IMR-90 (cell line): ENCODE data around the gene SLC31A2. TPM values are rescaled to one million over a fixed set of nuclear protein-coding genes. Genes with fewer than 3 reads are reported as not detected.

Experiments used
- ATAC-seq: fragments of 200-7000 bp; cut with Tn5 transposase; 2 replicates; pipeline ENCODE4 v1.9.1; 2020; ENCODE audit warnings: low read depth, mild to moderate bottlenecking, moderate library complexity
- BruUV-seq: library from RNA; stranded (reverse); fragments of 400-500 nt; replicated peaks from 2 replicates; lab custom pipeline; 2021; lab: Mats Ljungman, UMichigan
- CTCF ChIA-PET: fragments of 300-600 bp; formaldehyde crosslinking; extraction: SDS; loops from one replicate; lab custom pipeline; 2021; ENCODE audit warnings: antibody characterized with exemption; lab: Yijun Ruan, JAX
- POLR2A ChIA-PET: fragments of 300-600 bp; sonication (Branson Sonifier 250); formaldehyde crosslinking; loops from one replicate; lab custom pipeline; 2022; ENCODE audit warnings: antibody characterized with exemption; ENCODE audit not compliant: unreplicated experiment; lab: Charles Lee
- DNase-seq: peaks from one replicate; pipeline ENCODE4 v3.0.0; 2013
- H2AFZ ChIP-seq: replicated peaks from 2 replicates; pipeline ENCODE3; 2013; ENCODE audit warnings: low read length, mild to moderate bottlenecking; ENCODE audit not compliant: poor library complexity
- H2AK5ac ChIP-seq: 2 replicates; pipeline ENCODE4 v1.6.1; 2013; ENCODE audit warnings: low read depth, low read length, inconsistent platforms
- H2AK9ac ChIP-seq: replicated peaks from 2 replicates; pipeline ENCODE3; 2013; ENCODE audit warnings: mild to moderate bottlenecking, low read depth, low read length, moderate library complexity; ENCODE audit not compliant: poor library complexity
- H2BK120ac ChIP-seq: 2 replicates; pipeline ENCODE4 v1.6.1; 2013; ENCODE audit warnings: low read depth, low read length, inconsistent platforms
- H2BK15ac ChIP-seq: 3 replicates; pipeline ENCODE4 v1.6.1; 2013; ENCODE audit warnings: low read depth, low read length, inconsistent platforms
- H2BK20ac ChIP-seq: 2 replicates; pipeline ENCODE4 v1.6.1; 2013; ENCODE audit warnings: low read depth, mild to moderate bottlenecking, inconsistent platforms, low read length, moderate library complexity
- H2BK5ac ChIP-seq: 2 replicates; pipeline ENCODE4 v1.6.1; 2013; ENCODE audit warnings: mild to moderate bottlenecking, low read depth, low read length, inconsistent platforms; ENCODE audit not compliant: poor library complexity, severe bottlenecking
- H3K14ac ChIP-seq: replicated peaks from 2 replicates; pipeline ENCODE4 v1.6.1; 2013; ENCODE audit warnings: low read depth, low read length, inconsistent platforms
- H3K18ac ChIP-seq: 2 replicates; pipeline ENCODE4 v1.6.1; 2013; ENCODE audit warnings: low read depth, low read length, control low read depth
- H3K23ac ChIP-seq: 2 replicates; pipeline ENCODE4 v1.6.1; 2013; ENCODE audit warnings: low read depth, low read length, inconsistent platforms
- H3K27ac ChIP-seq: 2 replicates; pipeline ENCODE4 v1.5.1; 2013; ENCODE audit warnings: mild to moderate bottlenecking, control low read depth, low read length; ENCODE audit not compliant: insufficient read depth
- H3K27me3 ChIP-seq: 2 replicates; pipeline ENCODE4 v1.6.1; 2013; ENCODE audit warnings: low read length; ENCODE audit not compliant: control insufficient read depth, insufficient read depth
- H3K36me3 ChIP-seq: 2 replicates; pipeline ENCODE4 v1.6.1; 2013; ENCODE audit warnings: low read length, mixed read lengths; ENCODE audit not compliant: control insufficient read depth, insufficient read depth
- H3K4ac ChIP-seq: 2 replicates; pipeline ENCODE4 v1.6.1; 2013; ENCODE audit warnings: low read depth, low read length, inconsistent platforms
- H3K4me1 ChIP-seq: 2 replicates; pipeline ENCODE4 v1.6.1; 2013; ENCODE audit warnings: low read length, mixed read lengths; ENCODE audit not compliant: control insufficient read depth, insufficient read depth
- H3K4me2 ChIP-seq: 2 replicates; pipeline ENCODE4 v1.6.1; 2013; ENCODE audit warnings: low read depth, mild to moderate bottlenecking, control low read depth, low read length, moderate library complexity
- H3K4me3 ChIP-seq: 2 replicates; pipeline ENCODE4 v1.5.1; 2013; ENCODE audit warnings: low read depth, mild to moderate bottlenecking, control low read depth, low read length, moderate library complexity; ENCODE audit not compliant: insufficient read depth
- H3K56ac ChIP-seq: 2 replicates; pipeline ENCODE4 v1.6.1; 2013; ENCODE audit warnings: low read length, inconsistent platforms; ENCODE audit not compliant: insufficient read depth; ENCODE audit errors: extremely low read depth
- H3K79me1 ChIP-seq, 2 experiments: 2 replicates each; pipeline ENCODE4 v1.6.1; 2013; ENCODE audit warnings: low read length in 2 of 2, inconsistent platforms in 1 of 2, low read depth in 1 of 2
- H3K9ac ChIP-seq: 2 replicates; pipeline ENCODE4 v1.6.1; 2013; ENCODE audit warnings: low read depth, low read length, control low read depth
- H3K9me1 ChIP-seq: 2 replicates; pipeline ENCODE4 v1.6.1; 2013; ENCODE audit warnings: low read length, inconsistent platforms; ENCODE audit not compliant: insufficient read depth
- H3K9me3 ChIP-seq: 2 replicates; pipeline ENCODE4 v1.6.1; 2013; ENCODE audit warnings: low read length; ENCODE audit not compliant: control insufficient read depth, insufficient read depth
- H4K20me1 ChIP-seq: 2 replicates; pipeline ENCODE4 v1.6.1; 2013; ENCODE audit warnings: low read length, inconsistent platforms; ENCODE audit not compliant: insufficient read depth
- H4K5ac ChIP-seq: 2 replicates; pipeline ENCODE4 v1.6.1; 2013; ENCODE audit warnings: mild to moderate bottlenecking, low read depth, low read length, control low read depth
- H4K8ac ChIP-seq, 2 experiments: 2 replicates each; pipeline ENCODE4 v1.6.1; 2013; ENCODE audit warnings: low read depth in 2 of 2, low read length in 2 of 2, control low read depth in 1 of 2, inconsistent platforms in 1 of 2
- H4K91ac ChIP-seq: 2 replicates; pipeline ENCODE4 v1.6.1; 2013; ENCODE audit warnings: low read depth, low read length, inconsistent platforms; ENCODE audit not compliant: insufficient read depth
- CEBPB ChIP-seq: IDR thresholded peaks from 2 replicates; pipeline ENCODE4 v1.6.1; 2012; ENCODE audit warnings: low read depth, low read length, improper control_type of control experiment
- CHD1 ChIP-seq: IDR thresholded peaks from 2 replicates; pipeline ENCODE4 v1.6.1; 2012; ENCODE audit warnings: low read depth, low read length, improper control_type of control experiment
- CTCF ChIP-seq: conservative IDR thresholded peaks from 2 replicates; pipeline ENCODE4 v1.5.1; 2012; ENCODE audit warnings: mild to moderate bottlenecking, low read depth, low read length, improper control_type of control experiment
- ELK1 ChIP-seq: fragments of 150-350 bp; IDR thresholded peaks from 2 replicates; pipeline ENCODE4 v1.6.1; 2016; ENCODE audit warnings: low read depth, mild to moderate bottlenecking, low read length, moderate library complexity, borderline replicate concordance
- FOS ChIP-seq: fragments of 150-350 bp; IDR thresholded peaks from 2 replicates; pipeline ENCODE4 v1.6.1; 2016; ENCODE audit warnings: low read depth, low read length
- MAFK ChIP-seq: IDR thresholded peaks from 2 replicates; pipeline ENCODE4 v1.6.1; 2012; ENCODE audit warnings: low read depth, low read length, improper control_type of control experiment
- MAZ ChIP-seq: IDR thresholded peaks from 2 replicates; pipeline ENCODE4 v1.6.1; 2012; ENCODE audit warnings: low read depth, mild to moderate bottlenecking, low read length, improper control_type of control experiment, moderate library complexity, borderline replicate concordance
- MXI1 ChIP-seq: IDR thresholded peaks from 2 replicates; pipeline ENCODE4 v1.6.1; 2012; ENCODE audit warnings: low read depth, mild to moderate bottlenecking, low read length, moderate library complexity, borderline replicate concordance
- POLR2A ChIP-seq: IDR thresholded peaks from 2 replicates; pipeline ENCODE4 v1.6.1; 2012; ENCODE audit warnings: mild to moderate bottlenecking, low read depth, low read length
- RAD21 ChIP-seq: IDR thresholded peaks from 2 replicates; pipeline ENCODE4 v1.6.1; 2012; ENCODE audit warnings: low read length, improper control_type of control experiment
- RCOR1 ChIP-seq: IDR thresholded peaks from 2 replicates; pipeline ENCODE4 v1.6.1; 2012; ENCODE audit warnings: mild to moderate bottlenecking, low read length, improper control_type of control experiment; ENCODE audit not compliant: insufficient replicate concordance
- RFX5 ChIP-seq: IDR thresholded peaks from 2 replicates; pipeline ENCODE4 v1.8.0; 2012; ENCODE audit warnings: low read depth, mild to moderate bottlenecking, low read length, moderate library complexity
- SMC3 ChIP-seq: fragments of 150-350 bp; IDR thresholded peaks from 2 replicates; pipeline ENCODE4 v1.6.1; 2016; ENCODE audit warnings: low read depth, mild to moderate bottlenecking, antibody characterized with exemption, low read length, moderate library complexity
- USF2 ChIP-seq: fragments of 150-350 bp; IDR thresholded peaks from 2 replicates; pipeline ENCODE4 v1.6.1; 2017; ENCODE audit warnings: mild to moderate bottlenecking, antibody characterized with exemption, low read length, low read depth
- WGBS, 2 experiments: methylation state at CpG; one replicate each; pipeline versions ENCODE4 v1.1.5 to v1.1.7; 2013; ENCODE audit warnings: missing lambda C conversion rate in 2 of 2; ENCODE audit not compliant: insufficient read length in 1 of 2; ENCODE audit errors: extremely low coverage in 2 of 2; 5-methylcytosine and 5-hydroxymethylcytosine counted together
- dilution Hi-C: fragments of 300-500 bp; cut with HindIII; formaldehyde crosslinking; loops from one replicate; pipeline ENCODE4 v1.14.3; 2018; ENCODE audit warnings: low sequenced_read_pairs; ENCODE audit not compliant: unreplicated experiment
- in situ Hi-C: fragments of 300-500 bp; cut with MboI; formaldehyde crosslinking; loops from 3 replicates; pipeline ENCODE4 v1.14.3; 2019; ENCODE audit warnings: low sequenced_read_pairs, inconsistent platforms, mixed read lengths
- intact Hi-C: fragments of 100-400 bp; cut with micrococcal nuclease; formaldehyde crosslinking; loops from 2 replicates; pipeline ENCODE4 v1.10.0; 2022
- polyA plus RNA-seq, 3 experiments: library from polyadenylated mRNA; depleted of rRNA; stranded (reverse); fragments of >200 nt; gene quantifications; 2 replicates each; pipeline ENCODE4 v1.2.3, GENCODE V29; 2012; ENCODE audit warnings: low replicate concordance in 1 of 3
- total RNA-seq: library from RNA; depleted of rRNA; stranded (reverse); fragments of >200 nt; gene quantifications from 2 replicates; pipeline ENCODE4 v1.2.3, GENCODE V29; 2012

The SLC31A2 gene
- total and polyA plus RNA-seq, 2 of the 4 experiments (the other 2 are of a cell fraction) = 5.1 to 7.2 TPM

- ChIA-PET CTCF (no interaction called here), POLR2A (no interaction called here)
- H3K4me3 ChIP-seq = no peak overlapping the region
- H3K4me2 ChIP-seq = peak overlapping the region; percentile 52; the same call in 1 of the 2 replicates
- H3K9me3 ChIP-seq = no peaks in the 10 kb centered on the region
- peak overlapping the region; percentile 36 for H3K56ac ChIP-seq
- peak overlapping the region; percentile 91 for H3K23ac ChIP-seq
- dilution Hi-C loops = no loop called here
- peak overlapping the region; percentile 76; the same call in 1 of the 2 replicates for H4K5ac ChIP-seq
- peak overlapping the region; percentile 83 for H3K18ac ChIP-seq
- peak overlapping the region; percentile 52 for H3K27ac ChIP-seq
- peak overlapping the region; percentile 95 for H3K4ac ChIP-seq
- WGBS, 2 experiments = 68% methylated on average over 5 of the region's 9 CpGs; no CpG with 5 or more reads in 1 of the 2 experiments
- peak overlapping the region; percentile 94 for H2BK20ac ChIP-seq
- H2BK15ac ChIP-seq = peak overlapping the region; percentile 64; the same call in 2 of the 3 replicates
- BruUV-seq = no TSS peak
- peak overlapping the region; percentile 0; the same call in 1 of the 2 replicates for H3K9ac ChIP-seq
- peak overlapping the region; percentile 80 for H2BK5ac ChIP-seq
- H2AFZ ChIP-seq = peak overlapping the region; percentile 79
- in situ Hi-C loops = no loop called here
- H3K79me1 ChIP-seq = peaks cover 4 to 20% of the 10 kb centered on the region in 2 experiments; a peak in 3 of 4 replicates
- H2AK5ac ChIP-seq = peak overlapping the region; percentile 52
- peak; percentile 94 for DNase-seq
- peak overlapping the region; percentile 81 for H4K91ac ChIP-seq
- peak; percentile 94 for ATAC-seq
- H3K4me1 ChIP-seq = peaks cover 6% of the 10 kb centered on the region
- H3K14ac ChIP-seq = peak overlapping the region; percentile 88
- intact Hi-C loops = loop anchor here (2.0 kb wide), 1 partner anchor 33 kb away; the partner anchor contains the start of genes FKBP15 and SLC31A1
- peak overlapping the region; percentile 92 for H2BK120ac ChIP-seq
- H4K8ac ChIP-seq = peak overlapping the region; percentile 45 to 88
- H3K36me3 ChIP-seq = peaks cover 16% of the 10 kb centered on the region
- no peaks in the 10 kb centered on the region for H4K20me1 ChIP-seq
- peaks cover 15% of the 10 kb centered on the region for H3K9me1 ChIP-seq
- H3K27me3 ChIP-seq = no peaks in the 10 kb centered on the region
- peak overlapping the region; percentile 77 for H2AK9ac ChIP-seq
- TF ChIP-seq USF2 (peak; percentile 37; the same call in 1 of the 2 replicates), CHD1 (no peak), RFX5 (no peak), FOS (peak; percentile 56), MXI1 (peak; percentile 70), RCOR1 (no peak), CEBPB (peak; percentile 95), POLR2A (no peak), ELK1 (no peak), CTCF (no peak), RAD21 (no peak), SMC3 (no peak), MAZ (no peak), MAFK (no peak)
These were observed 37.3 kb downstream of the SLC31A2 start for GRCh38 chr9:113187929-113188595.
